ENCODE results near the gene IQGAP3. TPM values are rescaled to one million over a fixed set of nuclear protein-coding genes. Genes with fewer than 3 reads are reported as not detected.

Gene IQGAP3
- total RNA-seq, 3 donors from 2014 or later: 0.18 to 0.38 (median 0.37) TPM

- Mint-ChIP-seq H3K36me3 (ENCODE audit: insufficient read depth) (peaks cover 26% of the 10 kb centered on the region), H3K4me1 (ENCODE audit: low read depth) (peaks cover 35% of the 10 kb centered on the region), H3K4me3 (peak within 1 kb of the TSS; percentile 96), H3K27me3 (ENCODE audit: low read depth) (no peaks in the 10 kb centered on the region), H3K9me3 (no peaks in the 10 kb centered on the region)
- peak; percentile 71 for DNase-seq
- ATAC-seq: peak; percentile 90
Measured at GRCh38 chr1:156601122-156601830, 28.9 kb upstream of the IQGAP3 start, which contains the start of gene GPATCH4. Gene GPATCH4, minus strand, starts transcription at chr1:156601479.

- Mint-ChIP-seq H3K27me3 (ENCODE audit: low read depth) (no peaks in the 10 kb centered on the region), H3K4me3 (peak overlapping the region; percentile 96), H3K4me1 (ENCODE audit: low read depth) (peaks cover 35% of the 10 kb centered on the region), H3K36me3 (ENCODE audit: insufficient read depth) (peaks cover 29% of the 10 kb centered on the region), H3K9me3 (no peaks in the 10 kb centered on the region)
- ATAC-seq (peak; percentile 6 to 12), DNase-seq (no peak)
Measured at GRCh38 chr1:156600733-156601121, 28.4 kb upstream of the IQGAP3 start.

- peak overlapping the region; percentile 96 for H3K4me3 Mint-ChIP-seq
- peaks cover 35% of the 10 kb centered on the region for H3K4me1 Mint-ChIP-seq (ENCODE audit: low read depth)
- H3K27me3 Mint-ChIP-seq (ENCODE audit: low read depth): no peaks in the 10 kb centered on the region
- peaks cover 39% of the 10 kb centered on the region for H3K36me3 Mint-ChIP-seq (ENCODE audit: insufficient read depth)
- ATAC-seq (peak; percentile 51 to 53), DNase-seq (no peak)
- H3K9me3 Mint-ChIP-seq: no peaks in the 10 kb centered on the region
Measured at GRCh38 chr1:156599811-156600210, 27.4 kb upstream of the IQGAP3 start.

GRCh38 chr1:156598731-156599432, 26.5 kb upstream of the IQGAP3 start:
- peaks cover 35% of the 10 kb centered on the region for H3K4me1 Mint-ChIP-seq (ENCODE audit: low read depth)
- no peak for DNase-seq
- no peak overlapping the region for H3K4me3 Mint-ChIP-seq
- ATAC-seq: no peak
- no peaks in the 10 kb centered on the region for H3K9me3 Mint-ChIP-seq
- H3K36me3 Mint-ChIP-seq (ENCODE audit: insufficient read depth): peaks cover 39% of the 10 kb centered on the region
- H3K27me3 Mint-ChIP-seq (ENCODE audit: low read depth): no peaks in the 10 kb centered on the region

GRCh38 chr1:156598125-156598524, 25.8 kb upstream of the IQGAP3 start:
- H3K27me3 Mint-ChIP-seq (ENCODE audit: low read depth): no peaks in the 10 kb centered on the region
- ATAC-seq: no peak
- DNase-seq: no peak
- H3K36me3 Mint-ChIP-seq (ENCODE audit: insufficient read depth): peaks cover 39% of the 10 kb centered on the region
- peaks cover 35% of the 10 kb centered on the region for H3K4me1 Mint-ChIP-seq (ENCODE audit: low read depth)
- H3K4me3 Mint-ChIP-seq: no peak overlapping the region
- no peaks in the 10 kb centered on the region for H3K9me3 Mint-ChIP-seq

GRCh38 chr1:156596426-156596825, 24.1 kb upstream of the IQGAP3 start:
- peaks cover 26% of the 10 kb centered on the region for H3K4me1 Mint-ChIP-seq (ENCODE audit: low read depth)
- H3K36me3 Mint-ChIP-seq (ENCODE audit: insufficient read depth): peaks cover 39% of the 10 kb centered on the region
- DNase-seq: no peak

GRCh38 chr1:156595016-156595415, 22.7 kb upstream of the IQGAP3 start:
- no peak for ATAC-seq
- no peaks in the 10 kb centered on the region for H3K9me3 Mint-ChIP-seq
- H3K4me1 Mint-ChIP-seq (ENCODE audit: low read depth): peaks cover 23% of the 10 kb centered on the region
- no peaks in the 10 kb centered on the region for H3K27me3 Mint-ChIP-seq (ENCODE audit: low read depth)
- H3K36me3 Mint-ChIP-seq (ENCODE audit: insufficient read depth): peaks cover 38% of the 10 kb centered on the region
- no peak overlapping the region for H3K4me3 Mint-ChIP-seq
- no peak for DNase-seq

More at GRCh38 chr1:156596426-156596825, 24.1 kb upstream of the IQGAP3 start:
- no peak for ATAC-seq
- H3K4me3 Mint-ChIP-seq: no peak overlapping the region
- no peaks in the 10 kb centered on the region for H3K9me3 Mint-ChIP-seq
- no peaks in the 10 kb centered on the region for H3K27me3 Mint-ChIP-seq (ENCODE audit: low read depth)

- no peak overlapping the region for H3K4me3 Mint-ChIP-seq
- H3K36me3 Mint-ChIP-seq (ENCODE audit: insufficient read depth): peaks cover 38% of the 10 kb centered on the region
- no peak for ATAC-seq
- no peak for DNase-seq
- no peaks in the 10 kb centered on the region for H3K9me3 Mint-ChIP-seq
- no peaks in the 10 kb centered on the region for H3K27me3 Mint-ChIP-seq (ENCODE audit: low read depth)
- H3K4me1 Mint-ChIP-seq (ENCODE audit: low read depth): peaks cover 19% of the 10 kb centered on the region
Measured at GRCh38 chr1:156594190-156594589, 21.8 kb upstream of the IQGAP3 start.

- DNase-seq (no peak), ATAC-seq (no peak)
- H3K9me3 Mint-ChIP-seq: no peaks in the 10 kb centered on the region
- H3K27me3 Mint-ChIP-seq (ENCODE audit: low read depth): no peaks in the 10 kb centered on the region
- peaks cover 16% of the 10 kb centered on the region for H3K4me1 Mint-ChIP-seq (ENCODE audit: low read depth)
- H3K36me3 Mint-ChIP-seq (ENCODE audit: insufficient read depth): peaks cover 32% of the 10 kb centered on the region
- no peak overlapping the region for H3K4me3 Mint-ChIP-seq
Measured at GRCh38 chr1:156593661-156593989, 21.3 kb upstream of the IQGAP3 start.

GRCh38 chr1:156592910-156593660, 20.7 kb upstream of the IQGAP3 start:
- no peaks in the 10 kb centered on the region for H3K27me3 Mint-ChIP-seq (ENCODE audit: low read depth)
- ATAC-seq (no peak), DNase-seq (no peak)
- H3K9me3 Mint-ChIP-seq: no peaks in the 10 kb centered on the region
- peaks cover 27% of the 10 kb centered on the region for H3K36me3 Mint-ChIP-seq (ENCODE audit: insufficient read depth)
- peaks cover 12% of the 10 kb centered on the region for H3K4me1 Mint-ChIP-seq (ENCODE audit: low read depth)
- H3K4me3 Mint-ChIP-seq: peak overlapping the region; percentile 84

GRCh38 chr1:156592158-156592909, 20.0 kb upstream of the IQGAP3 start:
- peaks cover 10% of the 10 kb centered on the region for H3K4me1 Mint-ChIP-seq (ENCODE audit: low read depth)
- H3K27me3 Mint-ChIP-seq (ENCODE audit: low read depth): no peaks in the 10 kb centered on the region
- H3K4me3 Mint-ChIP-seq: peak overlapping the region; percentile 84
- peaks cover 22% of the 10 kb centered on the region for H3K36me3 Mint-ChIP-seq (ENCODE audit: insufficient read depth)
- no peak for DNase-seq
- ATAC-seq: no peak
- H3K9me3 Mint-ChIP-seq: no peaks in the 10 kb centered on the region

GRCh38 chr1:156591432-156592157, 19.2 kb upstream of the IQGAP3 start, which contains the start of gene NAXE:
Gene NAXE, plus strand, starts transcription at chr1:156591776. Its CDS starts 29 bp downstream, at chr1:156591805.
- H3K27me3 Mint-ChIP-seq (ENCODE audit: low read depth): no peaks in the 10 kb centered on the region
- no peaks in the 10 kb centered on the region for H3K9me3 Mint-ChIP-seq
- DNase-seq (peak; percentile 62), ATAC-seq (peak; percentile 94 to 96)
- H3K4me1 Mint-ChIP-seq (ENCODE audit: low read depth): peaks cover 10% of the 10 kb centered on the region
- H3K4me3 Mint-ChIP-seq: peak within 1 kb of the TSS; percentile 84
- H3K36me3 Mint-ChIP-seq (ENCODE audit: insufficient read depth): peaks cover 15% of the 10 kb centered on the region

GRCh38 chr1:156591181-156591431, 18.7 kb upstream of the IQGAP3 start:
- H3K9me3 Mint-ChIP-seq: no peaks in the 10 kb centered on the region
- no peak for DNase-seq
- peak in 1 of 2 donors; percentile 4 for ATAC-seq

More at GRCh38 chr1:156591181-156591431, 18.7 kb upstream of the IQGAP3 start:
- H3K27me3 Mint-ChIP-seq (ENCODE audit: low read depth): no peaks in the 10 kb centered on the region
- H3K36me3 Mint-ChIP-seq (ENCODE audit: insufficient read depth): peaks cover 12% of the 10 kb centered on the region
- H3K4me3 Mint-ChIP-seq: peak overlapping the region; percentile 84
- peaks cover 10% of the 10 kb centered on the region for H3K4me1 Mint-ChIP-seq (ENCODE audit: low read depth)
